ENCODE results near the gene DCTD.

The DCTD gene

GRCh38 chr4:182863501-182863900 is 53.7 kb downstream of the DCTD start:
- no peak for DNase-seq

DNA sequence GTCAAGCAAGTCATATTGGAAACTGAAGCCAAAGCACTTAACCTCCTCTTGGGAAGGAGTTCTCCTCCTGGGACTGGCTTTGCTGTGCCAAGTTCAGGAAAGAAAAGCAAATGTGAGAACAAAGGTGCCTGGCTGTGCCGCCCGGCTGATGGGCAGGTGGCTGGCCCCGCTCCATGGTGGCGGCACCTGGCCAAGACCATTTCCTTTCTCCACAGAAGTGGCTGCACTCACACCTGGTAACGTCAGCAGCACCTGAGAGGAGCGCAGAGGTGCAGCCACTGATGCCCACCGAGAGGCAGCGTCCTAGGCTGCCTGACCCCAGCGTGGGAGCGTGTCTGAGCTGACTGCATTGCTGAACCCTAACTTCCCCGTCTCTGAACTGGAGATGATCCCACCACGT is 54.3 kb downstream of the DCTD start:
- DNase-seq = no peak

- DNase-seq = no peak
Observed at GRCh38 chr4:182862141-182862875, 54.9 kb downstream of the DCTD start.

GRCh38 chr4:182861346-182861745 is 55.8 kb downstream of the DCTD start:
- no peak for DNase-seq

- no peak for DNase-seq
Observed at GRCh38 chr4:182859730-182860129, 57.5 kb downstream of the DCTD start.

- DNase-seq = no peak
Observed at GRCh38 chr4:182858711-182859110, 58.5 kb downstream of the DCTD start.

GRCh38 chr4:182856862-182857261 is 60.3 kb downstream of the DCTD start:
- no peak for DNase-seq

DNA sequence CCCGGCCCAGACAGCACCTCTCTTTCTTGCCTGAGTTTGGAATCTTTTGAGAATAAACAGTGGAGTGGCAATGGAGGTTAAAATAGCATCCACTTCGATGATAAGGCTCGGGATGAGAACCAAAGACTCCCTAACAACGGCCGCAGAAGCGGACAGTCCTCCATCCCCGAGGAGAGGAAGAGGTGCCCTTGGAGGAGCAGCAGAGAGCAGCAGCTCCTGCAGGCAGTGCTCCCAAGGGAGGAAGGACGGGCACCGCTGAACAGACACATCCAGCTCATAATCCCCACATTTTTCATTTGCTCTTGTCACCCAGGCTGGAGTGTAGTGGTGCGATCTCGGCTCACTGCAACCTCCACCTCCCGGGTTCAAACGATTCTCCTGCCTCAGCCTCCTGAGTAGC is 61.3 kb downstream of the DCTD start:
- no peak for DNase-seq

- DNase-seq = no peak
Observed at GRCh38 chr4:182855312-182855711, 61.9 kb downstream of the DCTD start.

- no peak for DNase-seq
Observed at GRCh38 chr4:182854466-182854865, 62.7 kb downstream of the DCTD start.

DNA sequence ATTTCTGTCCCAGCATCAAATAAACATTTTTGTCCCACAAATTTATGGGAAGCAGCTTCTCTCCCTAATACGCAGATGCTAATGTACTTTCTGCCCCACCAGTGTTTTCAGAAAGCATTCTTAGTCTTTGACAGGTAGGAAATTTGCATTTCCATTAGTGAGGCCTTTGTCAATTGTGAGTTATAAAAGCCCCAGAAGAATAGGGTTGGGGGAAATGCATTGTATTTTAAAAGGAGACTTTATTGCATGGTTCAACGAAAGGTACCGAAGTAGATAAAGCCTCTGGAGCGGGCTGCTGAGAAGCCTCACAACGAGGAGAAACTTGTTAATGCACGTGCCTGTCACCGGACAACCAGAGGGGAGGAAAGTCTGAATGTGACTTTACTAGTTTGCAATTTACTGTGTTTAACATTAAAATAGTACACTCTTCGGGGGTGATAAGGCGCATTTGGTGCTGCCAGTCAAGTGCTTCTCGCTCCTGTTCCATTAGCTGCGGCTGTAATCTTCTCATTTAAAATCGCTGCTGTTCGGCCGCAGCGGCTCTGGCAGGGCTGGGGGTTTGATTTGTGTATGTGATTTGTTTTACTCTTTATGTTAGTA is 63.4 kb downstream of the DCTD start:
- no peak for DNase-seq

GRCh38 chr4:182848685-182849084 is 68.5 kb downstream of the DCTD start:
- DNase-seq = no peak

DNA sequence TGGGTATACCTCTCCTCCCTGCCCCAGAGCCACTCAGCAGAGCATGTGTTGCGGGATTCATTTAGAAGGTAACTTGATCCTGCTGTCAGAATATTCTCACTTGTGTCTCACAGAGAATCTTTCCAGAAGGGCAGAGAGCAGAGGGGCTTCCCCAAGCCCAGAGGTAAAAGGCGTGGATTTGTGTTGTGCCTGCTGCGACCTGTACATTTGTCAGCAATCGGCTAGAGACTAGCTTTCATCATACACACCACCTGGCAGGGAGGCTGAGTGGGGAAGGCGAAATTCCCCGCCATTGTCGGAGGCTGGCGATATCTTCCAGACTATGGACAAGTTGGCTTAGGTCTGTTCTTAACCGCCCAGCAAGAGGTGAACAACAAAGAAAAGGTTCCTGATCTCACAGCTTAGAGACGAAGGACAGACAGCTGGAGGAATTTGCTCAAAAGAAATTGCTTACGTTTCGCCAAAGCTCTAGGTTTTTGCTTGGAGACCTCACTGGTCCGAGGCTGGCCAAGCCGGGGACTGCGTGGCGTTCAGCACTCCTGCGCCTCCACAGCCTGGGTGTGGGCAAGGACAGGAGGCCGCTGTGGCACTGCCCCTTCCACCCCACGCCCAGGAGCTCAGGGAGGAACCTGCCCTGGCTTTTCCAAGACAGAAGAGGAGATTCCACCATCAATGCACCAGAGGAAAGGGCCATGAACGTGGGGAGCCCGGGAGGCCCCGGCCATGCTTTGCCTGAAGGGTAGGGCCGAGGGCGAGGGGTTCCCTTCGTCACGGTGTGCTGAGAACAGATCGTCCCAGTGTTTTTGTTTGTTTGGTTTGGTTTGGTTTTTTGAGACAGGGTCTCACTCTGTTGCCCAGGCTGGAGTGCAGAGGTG is 69.4 kb downstream of the DCTD start:
- DNase-seq = no peak

- DNase-seq = no peak
Observed at GRCh38 chr4:182846036-182846435, 71.2 kb downstream of the DCTD start.

DNA sequence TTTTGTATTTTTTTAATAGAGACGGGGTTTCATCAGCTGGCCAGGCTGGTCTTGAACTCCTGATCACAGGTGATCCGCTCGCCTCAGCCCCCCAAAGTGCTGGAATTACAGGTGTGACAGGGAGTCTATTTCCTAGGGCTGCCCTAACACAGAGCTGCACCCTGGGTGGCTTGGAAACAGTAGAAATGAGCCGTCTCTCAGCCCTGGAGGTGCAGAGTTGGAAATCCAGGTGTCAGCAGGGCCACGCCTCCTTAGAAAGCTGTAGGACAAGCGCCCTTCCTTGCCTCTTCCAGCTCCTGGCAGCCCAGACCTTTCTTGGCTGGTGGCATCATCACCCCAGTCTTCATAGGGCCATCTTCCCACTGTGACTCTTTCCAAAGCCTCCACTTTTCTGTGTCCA is 71.6 kb downstream of the DCTD start:
- no peak for DNase-seq

DNA sequence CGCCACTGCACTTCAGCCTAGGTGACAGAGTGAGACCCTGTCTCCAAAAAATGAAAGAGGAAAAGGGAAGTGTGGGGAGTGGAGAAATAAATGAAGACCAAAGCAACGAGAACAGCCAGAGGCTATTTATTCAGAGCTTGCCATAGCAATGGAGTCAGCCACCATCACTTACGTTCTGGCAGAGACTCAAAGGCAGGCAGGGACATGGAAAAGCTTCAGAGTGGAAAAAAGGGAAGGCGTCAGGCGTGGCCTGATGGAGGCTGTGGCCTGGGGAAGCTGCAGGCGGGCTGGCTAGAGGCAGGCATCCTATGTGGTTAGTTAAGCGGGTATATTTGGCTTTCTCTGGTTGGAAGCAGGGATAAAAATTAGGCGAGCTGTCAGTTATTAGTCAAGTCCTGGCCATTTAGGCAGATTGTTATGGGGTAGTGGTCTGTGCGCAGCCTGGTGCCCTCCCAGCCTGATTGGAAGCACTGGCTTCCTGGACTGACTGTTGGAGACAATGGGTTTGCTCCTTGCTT is 73.3 kb downstream of the DCTD start:
- DNase-seq = no peak

GRCh38 chr4:182842759-182843390 is 74.3 kb downstream of the DCTD start:
- no peak for DNase-seq

DNA sequence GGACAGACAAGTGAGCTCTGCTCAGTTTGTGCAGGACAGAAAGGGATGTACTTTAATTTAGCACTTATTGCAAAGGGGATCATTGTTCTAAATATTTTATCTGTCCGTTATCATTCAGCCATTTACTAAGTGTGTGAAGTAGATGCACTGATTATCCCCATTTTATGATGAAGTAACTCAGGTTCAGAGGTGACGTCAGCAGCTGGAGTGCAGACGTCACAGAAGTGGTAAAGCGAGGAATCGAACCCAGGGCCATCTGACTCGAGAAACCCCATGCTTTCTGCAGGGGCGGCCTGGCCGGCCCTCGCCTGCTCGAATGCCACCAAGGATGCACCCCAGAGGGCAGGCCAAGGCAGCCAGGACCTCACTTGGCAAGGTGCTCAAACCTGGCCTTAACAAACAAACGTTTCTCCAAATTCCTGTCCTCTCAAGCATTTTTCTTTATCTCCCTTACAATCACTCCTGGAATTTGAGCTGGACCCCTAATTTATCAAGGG is 75.0 kb downstream of the DCTD start:
- DNase-seq = no peak

GRCh38 chr4:182840108-182840507 is 77.1 kb downstream of the DCTD start:
- no peak for DNase-seq

All from activated CD8-positive, alpha-beta memory T cell treated with anti-CD3 and anti-CD28 coated beads, Interleukin-2, amount 50 U/mL, for 4 hours (primary cell).